Neural cell (in vitro differentiated cells): ENCODE measurements around the gene CRAMP1. TPM values are rescaled to one million over a fixed set of nuclear protein-coding genes. Genes with fewer than 3 reads are reported as not detected.

Experiments
- H2AFZ ChIP-seq: fragments of 200-600, 300-800 bp; sonication (generic), shearing (Covaris generic); 2 replicates; pipeline ENCODE4 v1.6.0; 2014; ENCODE audit warnings: low read depth, mild to moderate bottlenecking, antibody characterized with exemption, low read length, moderate library complexity
- H3F3A ChIP-seq: fragments of 200-600 bp; shearing (Covaris generic); 2 replicates; pipeline ENCODE4 v1.6.1; 2016; ENCODE audit warnings: mild to moderate bottlenecking, moderate library complexity, mixed read lengths, antibody characterized with exemption, low read length; ENCODE audit not compliant: insufficient read depth, poor library complexity, severe bottlenecking
- H3K27ac ChIP-seq: fragments of 200-600, 300-800 bp; sonication (generic), shearing (Covaris generic); 2 replicates; pipeline ENCODE4 v1.5.1; 2014; ENCODE audit warnings: mild to moderate bottlenecking, low read length, moderate library complexity
- H3K27me3 ChIP-seq: fragments of 300-800, 200-600 bp; sonication (generic), shearing (Covaris generic); 2 replicates; pipeline ENCODE4 v1.6.0; 2014; ENCODE audit warnings: mild to moderate bottlenecking, low read depth, low read length, moderate library complexity; ENCODE audit not compliant: insufficient read depth
- H3K36me3 ChIP-seq: fragments of 300-800, 200-600 bp; sonication (generic), shearing (Covaris generic); 2 replicates; pipeline ENCODE4 v1.5.1; 2014; ENCODE audit warnings: mild to moderate bottlenecking, antibody characterized with exemption, low read length, moderate library complexity; ENCODE audit not compliant: insufficient read depth
- H3K4me2 ChIP-seq: fragments of 300-800, 200-600 bp; sonication (generic), shearing (Covaris generic); 2 replicates; pipeline ENCODE4 v1.6.0; 2014; ENCODE audit warnings: mild to moderate bottlenecking, low read length
- H3K4me3 ChIP-seq: fragments of 300-800, 200-600 bp; sonication (generic), shearing (Covaris generic); 2 replicates; pipeline ENCODE4 v1.5.1; 2014; ENCODE audit warnings: mild to moderate bottlenecking, low read length, moderate library complexity
- H3K79me2 ChIP-seq: fragments of 200-600 bp; shearing (Covaris generic); replicated peaks from 2 replicates; pipeline ENCODE4 v1.6.0; 2014; ENCODE audit warnings: mild to moderate bottlenecking, low read length, moderate library complexity; ENCODE audit not compliant: insufficient read depth
- H3K9ac ChIP-seq: fragments of 300-800, 200-600 bp; sonication (generic), shearing (Covaris generic); 2 replicates; pipeline ENCODE4 v1.6.1; 2016; ENCODE audit warnings: mild to moderate bottlenecking, low read length, mixed read lengths
- H3K9me2 ChIP-seq: fragments of 200-600 bp; shearing (Covaris generic); 2 replicates; pipeline ENCODE4 v1.6.1; 2016; ENCODE audit warnings: mild to moderate bottlenecking, low read length, mixed read lengths; ENCODE audit not compliant: insufficient read depth
- H3K9me3 ChIP-seq: fragments of 200-600, 300-800 bp; sonication (generic), shearing (Covaris generic); 2 replicates; pipeline ENCODE4 v1.6.1; 2016; ENCODE audit warnings: mild to moderate bottlenecking, mixed run types, low read length, moderate library complexity, mixed read lengths
- H4K20me1 ChIP-seq: fragments of 200-600 bp; shearing (Covaris generic); 2 replicates; pipeline ENCODE4 v1.6.1; 2016; ENCODE audit warnings: mild to moderate bottlenecking, mixed run types; ENCODE audit not compliant: insufficient read depth
- EP300 ChIP-seq: fragments of 450-650 bp; conservative IDR thresholded peaks from 2 replicates; pipeline ENCODE4 v1.6.1; 2014; ENCODE audit warnings: antibody characterized with exemption, mild to moderate bottlenecking, moderate library complexity; ENCODE audit not compliant: poor library complexity, severe bottlenecking
- EZH2 ChIP-seq: fragments of 200-600, 300-800 bp; shearing (Covaris generic), sonication (generic); IDR thresholded peaks from 2 replicates; pipeline ENCODE4 v1.6.1; 2014; ENCODE audit warnings: antibody characterized with exemption, low read length, borderline replicate concordance, mild to moderate bottlenecking; ENCODE audit not compliant: insufficient read depth, poor library complexity, severe bottlenecking
- MXI1 ChIP-seq: fragments of 450-650 bp; conservative IDR thresholded peaks from 2 replicates; pipeline ENCODE4 v1.6.1; 2014; ENCODE audit warnings: antibody characterized with exemption, mild to moderate bottlenecking; ENCODE audit not compliant: poor library complexity, severe bottlenecking
- POLR2AphosphoS5 ChIP-seq: IDR thresholded peaks from 2 replicates; pipeline ENCODE4 v1.6.1; 2012
- RAD21 ChIP-seq: fragments of 450-650 bp; conservative IDR thresholded peaks from 2 replicates; pipeline ENCODE4 v1.6.1; 2014; ENCODE audit warnings: antibody characterized with exemption, mild to moderate bottlenecking, moderate library complexity
- SMC3 ChIP-seq: fragments of 450-650 bp; conservative IDR thresholded peaks from 2 replicates; pipeline ENCODE4 v1.6.1; 2014; ENCODE audit warnings: antibody characterized with exemption, mild to moderate bottlenecking, moderate library complexity; ENCODE audit not compliant: poor library complexity
- TAF1 ChIP-seq: IDR thresholded peaks from 2 replicates; pipeline ENCODE4 v1.6.1; 2012; ENCODE audit warnings: low read depth
- polyA plus RNA-seq: library from polyadenylated mRNA; depleted of rRNA; stranded (reverse); fragments of >200 nt; gene quantifications from 2 replicates; pipeline ENCODE4 v1.2.3, GENCODE V29; 2014
- TF ChIP-seq, protein P1 (sequence below): IDR thresholded peaks from 2 replicates; pipeline ENCODE4 v1.6.1; 2012; ENCODE audit warnings: borderline replicate concordance
- TF ChIP-seq, protein P2 (sequence below): fragments of 450-650 bp; IDR thresholded peaks from 2 replicates; pipeline ENCODE4 v1.5.1; 2014; ENCODE audit warnings: antibody characterized with exemption, mild to moderate bottlenecking, moderate library complexity; ENCODE audit not compliant: poor library complexity, severe bottlenecking

The CRAMP1 gene
- polyA plus RNA-seq, 1 donor from 2014 or later = 11.1 TPM

DNA sequence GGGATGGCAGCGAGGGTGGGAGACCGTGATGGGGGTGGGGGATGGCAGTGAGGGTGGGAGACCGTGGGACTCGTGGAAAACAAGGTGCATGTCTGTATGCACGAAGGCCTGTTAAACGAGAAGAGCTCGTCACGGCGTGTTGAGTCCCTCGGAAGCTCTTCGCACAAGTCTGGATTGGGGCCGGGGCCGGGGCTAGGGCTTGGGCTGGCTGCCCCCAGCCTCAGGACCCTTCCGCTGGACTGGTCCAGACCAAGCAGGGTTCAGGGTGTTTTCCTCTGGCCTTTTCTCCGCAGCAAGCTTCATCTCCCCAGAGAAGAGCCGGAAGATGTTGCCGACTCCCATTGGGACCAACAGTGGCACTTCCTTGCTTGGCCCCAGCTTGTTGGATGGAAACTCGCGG is 58.2 kb downstream of the CRAMP1 start:
- Histone ChIP-seq H4K20me1 (no peaks in the 10 kb centered on the region), H3K27me3 (no peaks in the 10 kb centered on the region), H3K36me3 (no peaks in the 10 kb centered on the region), H3K9ac (no peak overlapping the region), H3F3A (no peaks in the 10 kb centered on the region), H3K9me2 (no peaks in the 10 kb centered on the region), H2AFZ (no peak overlapping the region), H3K4me2 (no peak overlapping the region), H3K9me3 (no peaks in the 10 kb centered on the region), H3K79me2 (no peaks in the 10 kb centered on the region), H3K4me3 (no peak overlapping the region), H3K27ac (no peak overlapping the region)
- no peak for TF ChIP-seq MXI1
- TF ChIP-seq TAF1 = no peak
- TF ChIP-seq EZH2 = no peak
- no peak for TF ChIP-seq EP300
- no peak for TF ChIP-seq RAD21
- no peak for TF ChIP-seq SMC3
- TF ChIP-seq, protein P1, sequence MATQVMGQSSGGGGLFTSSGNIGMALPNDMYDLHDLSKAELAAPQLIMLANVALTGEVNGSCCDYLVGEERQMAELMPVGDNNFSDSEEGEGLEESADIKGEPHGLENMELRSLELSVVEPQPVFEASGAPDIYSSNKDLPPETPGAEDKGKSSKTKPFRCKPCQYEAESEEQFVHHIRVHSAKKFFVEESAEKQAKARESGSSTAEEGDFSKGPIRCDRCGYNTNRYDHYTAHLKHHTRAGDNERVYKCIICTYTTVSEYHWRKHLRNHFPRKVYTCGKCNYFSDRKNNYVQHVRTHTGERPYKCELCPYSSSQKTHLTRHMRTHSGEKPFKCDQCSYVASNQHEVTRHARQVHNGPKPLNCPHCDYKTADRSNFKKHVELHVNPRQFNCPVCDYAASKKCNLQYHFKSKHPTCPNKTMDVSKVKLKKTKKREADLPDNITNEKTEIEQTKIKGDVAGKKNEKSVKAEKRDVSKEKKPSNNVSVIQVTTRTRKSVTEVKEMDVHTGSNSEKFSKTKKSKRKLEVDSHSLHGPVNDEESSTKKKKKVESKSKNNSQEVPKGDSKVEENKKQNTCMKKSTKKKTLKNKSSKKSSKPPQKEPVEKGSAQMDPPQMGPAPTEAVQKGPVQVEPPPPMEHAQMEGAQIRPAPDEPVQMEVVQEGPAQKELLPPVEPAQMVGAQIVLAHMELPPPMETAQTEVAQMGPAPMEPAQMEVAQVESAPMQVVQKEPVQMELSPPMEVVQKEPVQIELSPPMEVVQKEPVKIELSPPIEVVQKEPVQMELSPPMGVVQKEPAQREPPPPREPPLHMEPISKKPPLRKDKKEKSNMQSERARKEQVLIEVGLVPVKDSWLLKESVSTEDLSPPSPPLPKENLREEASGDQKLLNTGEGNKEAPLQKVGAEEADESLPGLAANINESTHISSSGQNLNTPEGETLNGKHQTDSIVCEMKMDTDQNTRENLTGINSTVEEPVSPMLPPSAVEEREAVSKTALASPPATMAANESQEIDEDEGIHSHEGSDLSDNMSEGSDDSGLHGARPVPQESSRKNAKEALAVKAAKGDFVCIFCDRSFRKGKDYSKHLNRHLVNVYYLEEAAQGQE = no peak

DNA sequence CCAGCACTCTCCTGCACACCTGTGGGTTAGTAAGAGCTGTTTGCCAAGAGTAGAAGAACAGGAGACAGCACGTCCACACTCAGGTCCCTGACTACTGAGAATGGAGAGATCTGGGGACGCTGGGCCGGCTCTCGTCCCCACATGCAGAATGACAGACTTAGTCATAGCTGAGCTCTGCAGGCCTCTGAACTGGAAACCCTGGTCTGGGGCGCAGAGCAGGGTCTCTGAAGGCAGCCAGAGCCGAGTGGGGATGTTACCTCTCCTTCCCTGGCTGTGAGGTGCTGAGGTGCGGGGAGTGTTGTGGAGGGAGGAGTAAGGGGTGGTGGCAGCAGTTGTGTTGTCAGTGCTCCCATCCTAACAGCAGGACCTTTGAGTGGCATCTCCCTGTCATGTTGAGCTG is 58.7 kb downstream of the CRAMP1 start:
- Histone ChIP-seq H4K20me1 (no peaks in the 10 kb centered on the region), H3K9me3 (no peaks in the 10 kb centered on the region), H3K79me2 (no peaks in the 10 kb centered on the region), H3K4me3 (no peak overlapping the region), H3K36me3 (no peaks in the 10 kb centered on the region), H3F3A (no peaks in the 10 kb centered on the region), H3K9me2 (no peaks in the 10 kb centered on the region), H3K4me2 (no peak overlapping the region), H3K9ac (no peak overlapping the region), H2AFZ (no peak overlapping the region), H3K27me3 (no peaks in the 10 kb centered on the region), H3K27ac (no peak overlapping the region)
- TF ChIP-seq RAD21 = no peak
- no peak for TF ChIP-seq TAF1
- TF ChIP-seq SMC3 = no peak
- TF ChIP-seq EP300 = no peak
- TF ChIP-seq, protein P2, sequence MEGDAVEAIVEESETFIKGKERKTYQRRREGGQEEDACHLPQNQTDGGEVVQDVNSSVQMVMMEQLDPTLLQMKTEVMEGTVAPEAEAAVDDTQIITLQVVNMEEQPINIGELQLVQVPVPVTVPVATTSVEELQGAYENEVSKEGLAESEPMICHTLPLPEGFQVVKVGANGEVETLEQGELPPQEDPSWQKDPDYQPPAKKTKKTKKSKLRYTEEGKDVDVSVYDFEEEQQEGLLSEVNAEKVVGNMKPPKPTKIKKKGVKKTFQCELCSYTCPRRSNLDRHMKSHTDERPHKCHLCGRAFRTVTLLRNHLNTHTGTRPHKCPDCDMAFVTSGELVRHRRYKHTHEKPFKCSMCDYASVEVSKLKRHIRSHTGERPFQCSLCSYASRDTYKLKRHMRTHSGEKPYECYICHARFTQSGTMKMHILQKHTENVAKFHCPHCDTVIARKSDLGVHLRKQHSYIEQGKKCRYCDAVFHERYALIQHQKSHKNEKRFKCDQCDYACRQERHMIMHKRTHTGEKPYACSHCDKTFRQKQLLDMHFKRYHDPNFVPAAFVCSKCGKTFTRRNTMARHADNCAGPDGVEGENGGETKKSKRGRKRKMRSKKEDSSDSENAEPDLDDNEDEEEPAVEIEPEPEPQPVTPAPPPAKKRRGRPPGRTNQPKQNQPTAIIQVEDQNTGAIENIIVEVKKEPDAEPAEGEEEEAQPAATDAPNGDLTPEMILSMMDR = no peak
- no peak for TF ChIP-seq EZH2
- TF ChIP-seq, protein P1 = no peak
- TF ChIP-seq MXI1 = no peak
- TF ChIP-seq POLR2AphosphoS5 = no peak
